Stomach (tissue), 4 donors: Measurements from ENCODE around the gene PLD3.

ENCODE experiments used
- POLR2A ChIP-seq, 4 donors: fragments of 450-650 bp; IDR thresholded peaks; one replicate each; pipeline ENCODE4 v1.6.1; 2016; ENCODE audit warnings: antibody characterized with exemption in 4 of 4, control low read depth in 2 of 4, mild to moderate bottlenecking in 1 of 4, moderate library complexity in 1 of 4
- POLR2AphosphoS5 ChIP-seq, 3 donors: sonication (generic); formaldehyde crosslinking; IDR thresholded peaks; one replicate each; pipeline ENCODE4 v1.6.1; 2016; ENCODE audit warnings: antibody characterized with exemption in 3 of 3
- TF ChIP-seq, protein P1 (sequence below), 7 experiments: fragments of 450-650 bp in 4 of 7; fragments of 200-600 bp in 3 of 7; sonication (generic) in 3 of 7; IDR thresholded peaks; one replicate each; pipeline ENCODE4 v1.5.1; 2016 to 2019; ENCODE audit warnings: antibody characterized with exemption in 7 of 7, control low read depth in 2 of 7, mild to moderate bottlenecking in 1 of 7

GRCh38 chr19:40365613-40366401, 17.3 kb downstream of the PLD3 start:
- TF ChIP-seq, protein P1, sequence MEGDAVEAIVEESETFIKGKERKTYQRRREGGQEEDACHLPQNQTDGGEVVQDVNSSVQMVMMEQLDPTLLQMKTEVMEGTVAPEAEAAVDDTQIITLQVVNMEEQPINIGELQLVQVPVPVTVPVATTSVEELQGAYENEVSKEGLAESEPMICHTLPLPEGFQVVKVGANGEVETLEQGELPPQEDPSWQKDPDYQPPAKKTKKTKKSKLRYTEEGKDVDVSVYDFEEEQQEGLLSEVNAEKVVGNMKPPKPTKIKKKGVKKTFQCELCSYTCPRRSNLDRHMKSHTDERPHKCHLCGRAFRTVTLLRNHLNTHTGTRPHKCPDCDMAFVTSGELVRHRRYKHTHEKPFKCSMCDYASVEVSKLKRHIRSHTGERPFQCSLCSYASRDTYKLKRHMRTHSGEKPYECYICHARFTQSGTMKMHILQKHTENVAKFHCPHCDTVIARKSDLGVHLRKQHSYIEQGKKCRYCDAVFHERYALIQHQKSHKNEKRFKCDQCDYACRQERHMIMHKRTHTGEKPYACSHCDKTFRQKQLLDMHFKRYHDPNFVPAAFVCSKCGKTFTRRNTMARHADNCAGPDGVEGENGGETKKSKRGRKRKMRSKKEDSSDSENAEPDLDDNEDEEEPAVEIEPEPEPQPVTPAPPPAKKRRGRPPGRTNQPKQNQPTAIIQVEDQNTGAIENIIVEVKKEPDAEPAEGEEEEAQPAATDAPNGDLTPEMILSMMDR (IDR thresholded peaks at IDR 0.05) = no peak
- TF ChIP-seq POLR2A (IDR thresholded peaks at IDR 0.05) (no peak), POLR2AphosphoS5 (IDR thresholded peaks at IDR 0.05) (peak in 1 of 3 donors; percentile 33)
